ENCODE measurements around the gene OXCT1. TPM values are rescaled to one million over a fixed set of nuclear protein-coding genes. Genes with fewer than 3 reads are reported as not detected.
"Not testable (repeated sequence)": the region's sequence is repeated elsewhere in the genome, so short reads cannot be mapped to it uniquely, and the experiment has no call there.

OXCT1 gene
- total and polyA plus RNA-seq, 4 experiments from 2014 or later: 30.1 to 37.5 (median 33.1) TPM

- Histone ChIP-seq H3K27me3 (ENCODE audit: insufficient read depth, low read length) (no peaks in the 10 kb centered on the region), H3K36me3 (ENCODE audit: insufficient read depth, low read length) (peaks cover 18% of the 10 kb centered on the region), H3K9me3 (ENCODE audit: control insufficient read depth in 1 of 2, low read length in 2 of 2) (no peaks in the 10 kb centered on the region), H3K4me1 (ENCODE audit: insufficient read depth, low read length) (no peaks in the 10 kb centered on the region), H3K4me3 (ENCODE audit: low read length in 2 of 2) (no peak overlapping the region), H3K27ac (ENCODE audit: low read depth, low read length) (no peak overlapping the region)
- DNase-seq: no peak
- intact Hi-C loops (cut with micrococcal nuclease): no loop called here
- ChIA-PET POLR2A (ENCODE audit: partially characterized antibody) (no interaction called here), CTCF (ENCODE audit: partially characterized antibody) (interaction anchor here (0.9 kb wide), 1 partner anchor 319 kb away, joined by 3 read pairs; no protein-coding TSS in a partner anchor)
- Mint-ChIP-seq H3K9me3 (peaks cover 0 to 7% (median 0%) of the 10 kb centered on the region in 8 donors), H3K27me3 (no peaks in the 10 kb centered on the region), H3K4me1 (peaks cover 0 to 2% (median under 1%) of the 10 kb centered on the region in 4 donors), H3K4me3 (no peak overlapping the region), H3K36me3 (peaks cover 60 to 69% of the 10 kb centered on the region in 2 donors), H3K27ac (no peak overlapping the region)
Measured at GRCh38 chr5:41738710-41739354, 131.4 kb downstream of the OXCT1 start.

GRCh38 chr5:41736641-41737040 lies 133.6 kb downstream of the OXCT1 start:
- peaks cover 0 to 7% (median 0%) of the 10 kb centered on the region in 8 donors for H3K9me3 Mint-ChIP-seq
- Histone ChIP-seq H3K4me3 (ENCODE audit: low read length in 2 of 2) (no peak overlapping the region), H3K27ac (ENCODE audit: low read depth, low read length) (no peak overlapping the region), H3K36me3 (ENCODE audit: insufficient read depth, low read length) (peaks cover 18% of the 10 kb centered on the region), H3K27me3 (ENCODE audit: insufficient read depth, low read length) (no peaks in the 10 kb centered on the region), H3K4me1 (ENCODE audit: insufficient read depth, low read length) (no peaks in the 10 kb centered on the region), H3K9me3 (ENCODE audit: control insufficient read depth in 1 of 2, low read length in 2 of 2) (no peaks in the 10 kb centered on the region)
- no peak overlapping the region for H3K4me3 Mint-ChIP-seq
- peaks cover 65 to 73% of the 10 kb centered on the region in 2 donors for H3K36me3 Mint-ChIP-seq
- CTCF ChIA-PET (ENCODE audit: partially characterized antibody): interaction anchor here (1.4 kb wide), 1 partner anchor 27 kb away, joined by 3 read pairs; no protein-coding TSS in a partner anchor
- no peak for DNase-seq
- H3K27ac Mint-ChIP-seq: no peak overlapping the region
- intact Hi-C loops (cut with micrococcal nuclease): no loop called here
- POLR2A ChIA-PET (ENCODE audit: partially characterized antibody): no interaction called here
- no peaks in the 10 kb centered on the region for H3K27me3 Mint-ChIP-seq
- H3K4me1 Mint-ChIP-seq: peaks cover 0 to 2% (median under 1%) of the 10 kb centered on the region in 4 donors

- Histone ChIP-seq H3K27ac (ENCODE audit: low read depth, low read length) (no peak overlapping the region), H3K4me3 (ENCODE audit: low read length in 2 of 2) (no peak overlapping the region), H3K9me3 (ENCODE audit: control insufficient read depth in 1 of 2, low read length in 2 of 2) (no peaks in the 10 kb centered on the region), H3K36me3 (ENCODE audit: insufficient read depth, low read length) (peaks cover 12% of the 10 kb centered on the region), H3K27me3 (ENCODE audit: insufficient read depth, low read length) (no peaks in the 10 kb centered on the region), H3K4me1 (ENCODE audit: insufficient read depth, low read length) (no peaks in the 10 kb centered on the region)
- POLR2A ChIA-PET (ENCODE audit: partially characterized antibody): no interaction called here
- intact Hi-C loops (cut with micrococcal nuclease): no loop called here
- no peak overlapping the region for H3K4me3 Mint-ChIP-seq
- no peaks in the 10 kb centered on the region for H3K27me3 Mint-ChIP-seq
- CTCF ChIA-PET (ENCODE audit: partially characterized antibody): no interaction called here
- peaks cover 72 to 74% of the 10 kb centered on the region in 2 donors for H3K36me3 Mint-ChIP-seq
- H3K27ac Mint-ChIP-seq: no peak overlapping the region
- H3K4me1 Mint-ChIP-seq: peaks cover 0 to 2% (median under 1%) of the 10 kb centered on the region in 4 donors
- H3K9me3 Mint-ChIP-seq: peaks cover 0 to 7% (median 0%) of the 10 kb centered on the region in 8 donors
- DNase-seq: no peak
Measured at GRCh38 chr5:41735213-41735612, 135.0 kb downstream of the OXCT1 start.

- H3K27ac Mint-ChIP-seq; H3K4me3 Mint-ChIP-seq; H3K36me3 ChIP-seq (ENCODE audit: insufficient read depth, low read length); CTCF ChIA-PET (ENCODE audit: partially characterized antibody); H3K4me3 ChIP-seq (ENCODE audit: low read length in 2 of 2); intact Hi-C loops (cut with micrococcal nuclease); H3K4me1 ChIP-seq (ENCODE audit: insufficient read depth, low read length); H3K27ac ChIP-seq (ENCODE audit: low read depth, low read length); H3K9me3 Mint-ChIP-seq; H3K4me1 Mint-ChIP-seq; DNase-seq; POLR2A ChIA-PET (ENCODE audit: partially characterized antibody); H3K9me3 ChIP-seq (ENCODE audit: control insufficient read depth in 1 of 2, low read length in 2 of 2); H3K27me3 ChIP-seq (ENCODE audit: insufficient read depth, low read length); H3K27me3 Mint-ChIP-seq: not testable (repeated sequence)
- H3K36me3 Mint-ChIP-seq: peaks cover 49 to 56% of the 10 kb centered on the region in 2 donors
Measured at GRCh38 chr5:41729381-41729780, 140.8 kb downstream of the OXCT1 start.

GRCh38 chr5:41728281-41728680 lies 141.9 kb downstream of the OXCT1 start:
- no peaks in the 10 kb centered on the region for H3K9me3 ChIP-seq (ENCODE audit: control insufficient read depth in 1 of 2, low read length in 2 of 2)
- H3K4me1 ChIP-seq (ENCODE audit: insufficient read depth, low read length): no peaks in the 10 kb centered on the region
- H3K4me3 ChIP-seq (ENCODE audit: low read length in 2 of 2): no peak overlapping the region
- intact Hi-C loops (cut with micrococcal nuclease): no loop called here
- POLR2A ChIA-PET (ENCODE audit: partially characterized antibody): no interaction called here
- H3K27me3 ChIP-seq (ENCODE audit: insufficient read depth, low read length): no peaks in the 10 kb centered on the region
- Mint-ChIP-seq H3K4me3 (no peak overlapping the region), H3K36me3 (peaks cover 44 to 49% of the 10 kb centered on the region in 2 donors), H3K9me3 (peaks cover 0 to 2% (median 0%) of the 10 kb centered on the region in 8 donors), H3K27me3 (no peaks in the 10 kb centered on the region), H3K4me1 (no peaks in the 10 kb centered on the region), H3K27ac (peak overlapping the region in 1 of 7 donors; percentile 3)
- DNase-seq: no peak
- no peaks in the 10 kb centered on the region for H3K36me3 ChIP-seq (ENCODE audit: insufficient read depth, low read length)
- no peak overlapping the region for H3K27ac ChIP-seq (ENCODE audit: low read depth, low read length)
- CTCF ChIA-PET (ENCODE audit: partially characterized antibody): no interaction called here

- ChIA-PET CTCF (ENCODE audit: partially characterized antibody) (no interaction called here), POLR2A (ENCODE audit: partially characterized antibody) (no interaction called here)
- peaks cover 0 to under 1% of the 10 kb centered on the region in 2 donors for H3K36me3 Mint-ChIP-seq
- intact Hi-C loops (cut with micrococcal nuclease): no loop called here
- H3K27ac Mint-ChIP-seq: no peak overlapping the region
- no peak overlapping the region for H3K27ac ChIP-seq (ENCODE audit: low read depth, low read length)
- H3K9me3 ChIP-seq (ENCODE audit: control insufficient read depth in 1 of 2, low read length in 2 of 2): no peaks in the 10 kb centered on the region
- H3K4me1 Mint-ChIP-seq: no peaks in the 10 kb centered on the region
- no peaks in the 10 kb centered on the region for H3K4me1 ChIP-seq (ENCODE audit: insufficient read depth, low read length)
- no peaks in the 10 kb centered on the region for H3K27me3 ChIP-seq (ENCODE audit: insufficient read depth, low read length)
- no peak for DNase-seq
- H3K4me3 ChIP-seq (ENCODE audit: low read length in 2 of 2): no peak overlapping the region
- peaks cover 0 to 3% of the 10 kb centered on the region in 2 donors for H3K27me3 Mint-ChIP-seq
- no peaks in the 10 kb centered on the region for H3K36me3 ChIP-seq (ENCODE audit: insufficient read depth, low read length)
- no peak overlapping the region for H3K4me3 Mint-ChIP-seq
- H3K9me3 Mint-ChIP-seq: peaks cover 0 to 2% (median 0%) of the 10 kb centered on the region in 8 donors
Measured at GRCh38 chr5:41722359-41722950, 147.8 kb downstream of the OXCT1 start.

GRCh38 chr5:41721516-41721915 lies 148.7 kb downstream of the OXCT1 start:
- no peaks in the 10 kb centered on the region for H3K9me3 ChIP-seq (ENCODE audit: control insufficient read depth in 1 of 2, low read length in 2 of 2)
- Mint-ChIP-seq H3K27ac (no peak overlapping the region), H3K27me3 (peaks cover 0 to 3% of the 10 kb centered on the region in 2 donors), H3K9me3 (peaks cover 2 to 9% (median 7%) of the 10 kb centered on the region in 8 donors), H3K4me1 (no peaks in the 10 kb centered on the region), H3K4me3 (no peak overlapping the region), H3K36me3 (no peaks in the 10 kb centered on the region)
- no peak overlapping the region for H3K4me3 ChIP-seq (ENCODE audit: low read length in 2 of 2)
- CTCF ChIA-PET (ENCODE audit: partially characterized antibody): no interaction called here
- H3K4me1 ChIP-seq (ENCODE audit: insufficient read depth, low read length): no peaks in the 10 kb centered on the region
- H3K27ac ChIP-seq (ENCODE audit: low read depth, low read length): no peak overlapping the region
- no peaks in the 10 kb centered on the region for H3K36me3 ChIP-seq (ENCODE audit: insufficient read depth, low read length)
- intact Hi-C loops (cut with micrococcal nuclease): no loop called here
- DNase-seq: no peak
- POLR2A ChIA-PET (ENCODE audit: partially characterized antibody): no interaction called here
- no peaks in the 10 kb centered on the region for H3K27me3 ChIP-seq (ENCODE audit: insufficient read depth, low read length)

Measured in CD4-positive, alpha-beta memory T cell (primary cell).